Panc1 (cell line): ENCODE measurements around the gene DOK6.

ENCODE experiments used
- POLR2AphosphoS5 ChIP-seq: IDR thresholded peaks from 2 replicates; pipeline ENCODE4 v1.6.1; 2012; ENCODE audit warnings: mild to moderate bottlenecking, low read depth, low read length, moderate library complexity
- SIN3A ChIP-seq: IDR thresholded peaks from 2 replicates; pipeline ENCODE4 v1.6.1; 2012; ENCODE audit warnings: low read depth, mild to moderate bottlenecking, low read length, moderate library complexity, borderline replicate concordance; ENCODE audit not compliant: insufficient read depth
- TCF7L2 ChIP-seq: IDR thresholded peaks from 2 replicates; pipeline ENCODE4 v1.6.1; 2011; ENCODE audit warnings: mild to moderate bottlenecking, low read depth, low read length, inconsistent platforms
- TF ChIP-seq, protein P1 (sequence below), 2 experiments: IDR thresholded peaks; 2 replicates each; pipeline ENCODE4 v1.6.1; 2011 to 2012; ENCODE audit warnings: low read depth in 2 of 2, control low read depth in 1 of 2, low read length in 1 of 2, mild to moderate bottlenecking in 1 of 2, moderate library complexity in 1 of 2; ENCODE audit not compliant: insufficient read depth in 1 of 2
- TF ChIP-seq, protein P2 (sequence below): fragments of 450-650 bp; IDR thresholded peaks from 2 replicates; pipeline ENCODE4 v1.5.1; 2017; ENCODE audit warnings: mild to moderate bottlenecking

DNA sequence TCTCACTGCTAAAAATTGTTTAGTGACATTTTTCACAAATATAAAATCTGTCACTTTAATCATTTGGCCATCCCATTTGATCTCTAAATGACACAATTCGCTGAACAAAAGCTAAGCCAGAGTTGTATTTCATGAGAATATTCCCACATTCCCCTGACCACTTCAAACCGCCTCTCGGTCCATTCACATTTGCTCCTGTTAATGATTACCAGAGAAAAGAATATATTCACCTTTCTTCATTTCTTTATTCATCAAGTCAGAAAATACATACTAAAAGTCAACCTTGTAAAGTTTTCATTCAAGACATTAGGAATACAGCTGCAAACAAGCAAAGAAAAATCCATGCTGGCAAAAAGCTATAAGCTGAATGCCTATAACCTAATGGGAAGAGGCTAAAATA, 225.5 kb downstream of the DOK6 start:
- TF ChIP-seq, protein P1, sequence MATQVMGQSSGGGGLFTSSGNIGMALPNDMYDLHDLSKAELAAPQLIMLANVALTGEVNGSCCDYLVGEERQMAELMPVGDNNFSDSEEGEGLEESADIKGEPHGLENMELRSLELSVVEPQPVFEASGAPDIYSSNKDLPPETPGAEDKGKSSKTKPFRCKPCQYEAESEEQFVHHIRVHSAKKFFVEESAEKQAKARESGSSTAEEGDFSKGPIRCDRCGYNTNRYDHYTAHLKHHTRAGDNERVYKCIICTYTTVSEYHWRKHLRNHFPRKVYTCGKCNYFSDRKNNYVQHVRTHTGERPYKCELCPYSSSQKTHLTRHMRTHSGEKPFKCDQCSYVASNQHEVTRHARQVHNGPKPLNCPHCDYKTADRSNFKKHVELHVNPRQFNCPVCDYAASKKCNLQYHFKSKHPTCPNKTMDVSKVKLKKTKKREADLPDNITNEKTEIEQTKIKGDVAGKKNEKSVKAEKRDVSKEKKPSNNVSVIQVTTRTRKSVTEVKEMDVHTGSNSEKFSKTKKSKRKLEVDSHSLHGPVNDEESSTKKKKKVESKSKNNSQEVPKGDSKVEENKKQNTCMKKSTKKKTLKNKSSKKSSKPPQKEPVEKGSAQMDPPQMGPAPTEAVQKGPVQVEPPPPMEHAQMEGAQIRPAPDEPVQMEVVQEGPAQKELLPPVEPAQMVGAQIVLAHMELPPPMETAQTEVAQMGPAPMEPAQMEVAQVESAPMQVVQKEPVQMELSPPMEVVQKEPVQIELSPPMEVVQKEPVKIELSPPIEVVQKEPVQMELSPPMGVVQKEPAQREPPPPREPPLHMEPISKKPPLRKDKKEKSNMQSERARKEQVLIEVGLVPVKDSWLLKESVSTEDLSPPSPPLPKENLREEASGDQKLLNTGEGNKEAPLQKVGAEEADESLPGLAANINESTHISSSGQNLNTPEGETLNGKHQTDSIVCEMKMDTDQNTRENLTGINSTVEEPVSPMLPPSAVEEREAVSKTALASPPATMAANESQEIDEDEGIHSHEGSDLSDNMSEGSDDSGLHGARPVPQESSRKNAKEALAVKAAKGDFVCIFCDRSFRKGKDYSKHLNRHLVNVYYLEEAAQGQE (IDR thresholded peaks at IDR 0.05; ENCODE audit: insufficient read depth in 1 of 2, low read depth in 2 of 2, low read length in 1 of 2), result no peak
- TF ChIP-seq, protein P2, sequence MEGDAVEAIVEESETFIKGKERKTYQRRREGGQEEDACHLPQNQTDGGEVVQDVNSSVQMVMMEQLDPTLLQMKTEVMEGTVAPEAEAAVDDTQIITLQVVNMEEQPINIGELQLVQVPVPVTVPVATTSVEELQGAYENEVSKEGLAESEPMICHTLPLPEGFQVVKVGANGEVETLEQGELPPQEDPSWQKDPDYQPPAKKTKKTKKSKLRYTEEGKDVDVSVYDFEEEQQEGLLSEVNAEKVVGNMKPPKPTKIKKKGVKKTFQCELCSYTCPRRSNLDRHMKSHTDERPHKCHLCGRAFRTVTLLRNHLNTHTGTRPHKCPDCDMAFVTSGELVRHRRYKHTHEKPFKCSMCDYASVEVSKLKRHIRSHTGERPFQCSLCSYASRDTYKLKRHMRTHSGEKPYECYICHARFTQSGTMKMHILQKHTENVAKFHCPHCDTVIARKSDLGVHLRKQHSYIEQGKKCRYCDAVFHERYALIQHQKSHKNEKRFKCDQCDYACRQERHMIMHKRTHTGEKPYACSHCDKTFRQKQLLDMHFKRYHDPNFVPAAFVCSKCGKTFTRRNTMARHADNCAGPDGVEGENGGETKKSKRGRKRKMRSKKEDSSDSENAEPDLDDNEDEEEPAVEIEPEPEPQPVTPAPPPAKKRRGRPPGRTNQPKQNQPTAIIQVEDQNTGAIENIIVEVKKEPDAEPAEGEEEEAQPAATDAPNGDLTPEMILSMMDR, result no peak
- no peak for TF ChIP-seq SIN3A
- no peak for TF ChIP-seq POLR2AphosphoS5
- TF ChIP-seq TCF7L2, result no peak
